ENCODE measurements around the gene PLCH2.

Gene PLCH2

GRCh38 chr1:2513939-2514652 lies 38.0 kb downstream of the PLCH2 start:
- no peak for DNase-seq (ENCODE audit: low spot score)

- DNase-seq (ENCODE audit: low spot score), result no peak
Measured at GRCh38 chr1:2514863-2515762, 39.0 kb downstream of the PLCH2 start.

- DNase-seq (ENCODE audit: low spot score), result no peak
Measured at GRCh38 chr1:2515763-2516080, 39.6 kb downstream of the PLCH2 start.

GRCh38 chr1:2516124-2516523 lies 40.0 kb downstream of the PLCH2 start:
- DNase-seq (ENCODE audit: low spot score), result no peak

- DNase-seq (ENCODE audit: low spot score), result no peak
Measured at GRCh38 chr1:2516946-2517345, 40.9 kb downstream of the PLCH2 start.

- no peak for DNase-seq (ENCODE audit: low spot score)
Measured at GRCh38 chr1:2517966-2518365, 41.9 kb downstream of the PLCH2 start.

- DNase-seq (ENCODE audit: low spot score), result no peak
Measured at GRCh38 chr1:2518528-2518927, 42.4 kb downstream of the PLCH2 start.

GRCh38 chr1:2519029-2519685 lies 43.1 kb downstream of the PLCH2 start:
- DNase-seq (ENCODE audit: low spot score), result peak; percentile 50

- no peak for DNase-seq (ENCODE audit: low spot score)
Measured at GRCh38 chr1:2519729-2520128, 43.6 kb downstream of the PLCH2 start.

- no peak for DNase-seq (ENCODE audit: low spot score)
Measured at GRCh38 chr1:2520206-2520605, 44.1 kb downstream of the PLCH2 start.

GRCh38 chr1:2520806-2521205 lies 44.7 kb downstream of the PLCH2 start:
- no peak for DNase-seq (ENCODE audit: low spot score)

- no peak for DNase-seq (ENCODE audit: low spot score)
Measured at GRCh38 chr1:2522230-2522629, 46.1 kb downstream of the PLCH2 start.

GRCh38 chr1:2523191-2523890 lies 47.3 kb downstream of the PLCH2 start:
- DNase-seq (ENCODE audit: low spot score), result no peak

- DNase-seq (ENCODE audit: low spot score), result no peak
Measured at GRCh38 chr1:2523891-2524609, 48.0 kb downstream of the PLCH2 start.

- no peak for DNase-seq (ENCODE audit: low spot score)
Measured at GRCh38 chr1:2525572-2525919, 49.5 kb downstream of the PLCH2 start.

GRCh38 chr1:2525920-2526823 lies 50.1 kb downstream of the PLCH2 start, which contains the start of gene PANK4:
PANK4 (minus strand) TSS chr1:2526596; CDS start chr1:2526587, 9 bp downstream.
- peak; percentile 95 for DNase-seq (ENCODE audit: low spot score)

- DNase-seq (ENCODE audit: low spot score), result peak; percentile 80
Measured at GRCh38 chr1:2526824-2527555, 50.9 kb downstream of the PLCH2 start.

GRCh38 chr1:2527556-2527860 lies 51.4 kb downstream of the PLCH2 start:
- DNase-seq (ENCODE audit: low spot score), result no peak

GRCh38 chr1:2528016-2528415 lies 51.9 kb downstream of the PLCH2 start:
- peak; percentile 60 for DNase-seq (ENCODE audit: low spot score)

- no peak for DNase-seq (ENCODE audit: low spot score)
Measured at GRCh38 chr1:2528611-2528965, 52.5 kb downstream of the PLCH2 start.
